T-cell (primary cell): ENCODE data around the gene FAM241A. TPM values are rescaled to one million over a fixed set of nuclear protein-coding genes. Genes with fewer than 3 reads are reported as not detected.
A peak's percentile ranks its signal among the peaks of the same experiment; 100 is the strongest.
"Not testable (repeated sequence)": the region's sequence is repeated elsewhere in the genome, so short reads cannot be mapped to it uniquely, and the experiment has no call there.

Experiments used
- ATAC-seq, 4 experiments: fragments of 200-7000 bp in 3 of 4; fragments of 150-1000 bp in 1 of 4; cut with Tn5 transposase; replicated peaks in 1 of 4; 1 replicate in 3 of 4; 2 replicates in 1 of 4; pipeline ENCODE4 v1.10.0; 2021; ENCODE audit warnings: moderate library complexity in 3 of 4, mild to moderate bottlenecking in 2 of 4, moderate number of reproducible peaks in 1 of 4
- CTCF ChIA-PET, 2 donors: fragments of 300-600 bp; sonication (Branson Sonifier 250); formaldehyde crosslinking; loops; one replicate each; lab custom pipeline; 2022; ENCODE audit warnings: antibody characterized with exemption in 2 of 2; lab: Charles Lee
- POLR2A ChIA-PET, 2 donors: fragments of 300-600 bp; sonication (Branson Sonifier 250); formaldehyde crosslinking; loops; one replicate each; lab custom pipeline; 2022; ENCODE audit warnings: antibody characterized with exemption in 2 of 2; lab: Charles Lee
- DNase-seq, 35 experiments: peaks; one replicate each; pipeline versions ENCODE4 v3.0.0 to v3.0.0-alpha.2; 2013 to 2023
- H3K27ac ChIP-seq: one replicate; pipeline ENCODE4 v1.5.1; 2013; ENCODE audit warnings: low read length
- H3K27me3 ChIP-seq, 2 experiments: replicated peaks in 1 of 2; 1 replicate in 1 of 2; 2 replicates in 1 of 2; pipeline versions ENCODE4 v1.6.1 to v1.7.0; 2013; ENCODE audit warnings: low read length in 1 of 2, mixed read lengths in 1 of 2; ENCODE audit not compliant: control insufficient read depth in 2 of 2, insufficient read depth in 2 of 2; ENCODE audit errors: extremely low read depth in 1 of 2
- H3K36me3 ChIP-seq, 2 donors: 1 replicate in 1 of 2; 2 replicates in 1 of 2; pipeline versions ENCODE4 v1.6.1 to v1.7.0; 2013; ENCODE audit warnings: low read length in 1 of 2; ENCODE audit not compliant: control insufficient read depth in 2 of 2, insufficient read depth in 1 of 2; ENCODE audit errors: extremely low read depth in 1 of 2
- H3K4me1 ChIP-seq, 2 experiments: 1 replicate in 1 of 2; 2 replicates in 1 of 2; pipeline versions ENCODE4 v1.6.1 to v1.7.0; 2013; ENCODE audit warnings: low read length in 2 of 2, mixed read lengths in 1 of 2; ENCODE audit not compliant: insufficient read depth in 2 of 2, control insufficient read depth in 1 of 2; ENCODE audit errors: extremely low read depth in 1 of 2
- H3K4me3 ChIP-seq, 2 donors: 1 replicate in 1 of 2; 2 replicates in 1 of 2; pipeline versions ENCODE4 v1.5.1 to v1.7.0; 2013; ENCODE audit warnings: mild to moderate bottlenecking in 2 of 2, low read length in 1 of 2, moderate library complexity in 1 of 2; ENCODE audit not compliant: control insufficient read depth in 1 of 2; ENCODE audit errors: extremely low read depth in 1 of 2
- H3K9me3 ChIP-seq: 2 replicates; pipeline ENCODE4 v1.7.0; 2013
- H3K27ac Mint-ChIP-seq, 2 donors: one replicate each; pipeline ENCODE4 v1.8.0; 2020 to 2021; ENCODE audit warnings: mild to moderate bottlenecking in 2 of 2, mixed read lengths in 2 of 2
- H3K27me3 Mint-ChIP-seq, 2 donors: one replicate each; pipeline ENCODE4 v1.8.0; 2021 to 2022; ENCODE audit warnings: mixed read lengths in 2 of 2
- H3K36me3 Mint-ChIP-seq: one replicate; pipeline ENCODE4 v1.8.0; 2021; ENCODE audit warnings: mixed read lengths
- H3K4me1 Mint-ChIP-seq, 3 donors: one replicate each; pipeline ENCODE4 v1.8.0; 2020 to 2022; ENCODE audit warnings: mixed read lengths in 3 of 3, mild to moderate bottlenecking in 1 of 3
- H3K4me3 Mint-ChIP-seq, 3 donors: one replicate each; pipeline ENCODE4 v1.8.0; 2020 to 2022; ENCODE audit warnings: mild to moderate bottlenecking in 3 of 3, mixed read lengths in 3 of 3, moderate library complexity in 3 of 3
- H3K9me3 Mint-ChIP-seq, 3 donors: one replicate each; pipeline ENCODE4 v1.8.0; 2020 to 2022; ENCODE audit warnings: mixed read lengths in 3 of 3
- WGBS: methylation state at CpG from one replicate; pipeline ENCODE4 v1.1.5; 2013; ENCODE audit warnings: missing lambda C conversion rate; ENCODE audit not compliant: insufficient coverage; 5-methylcytosine and 5-hydroxymethylcytosine counted together
- total RNA-seq, 35 experiments: library from RNA in 6 of 35; stranded (reverse) in 6 of 35; fragments of 120-200 nt in 1 of 35; gene quantifications; one replicate each; pipeline versions ENCODE4 v1.2.1 to v1.2.4 and lab custom pipeline; 2013 to 2026

Gene FAM241A
- total RNA-seq, 5 donors from 2014 or later (not counting 1 experiment from before 2014, with no cell fraction given) = 1.4 to 3.4 (median 2.0) TPM

- H3K4me1 ChIP-seq = peaks cover 7 to 35% of the 10 kb centered on the region in 2 experiments
- H3K9me3 Mint-ChIP-seq = no peaks in the 10 kb centered on the region
- H3K4me3 ChIP-seq = no peak overlapping the region
- H3K36me3 ChIP-seq = no peaks in the 10 kb centered on the region
- no CpG with 5 or more reads among the region's 1 CpG for WGBS
- ATAC-seq (no peak), DNase-seq (no peak)
- H3K4me1 Mint-ChIP-seq = peaks cover 48 to 56% (median 49%) of the 10 kb centered on the region in 3 donors
- no peaks in the 10 kb centered on the region for H3K27me3 Mint-ChIP-seq
- no peaks in the 10 kb centered on the region for H3K27me3 ChIP-seq
- CTCF ChIA-PET = no interaction called here
- POLR2A ChIA-PET = no interaction called here
- no peak overlapping the region for H3K4me3 Mint-ChIP-seq
- H3K9me3 ChIP-seq = no peaks in the 10 kb centered on the region
- no peak overlapping the region for H3K27ac Mint-ChIP-seq
- H3K36me3 Mint-ChIP-seq = peaks cover 10% of the 10 kb centered on the region
- H3K27ac ChIP-seq = no peak overlapping the region
Measured at GRCh38 chr4:112172180-112172579, 26.9 kb downstream of the FAM241A start.

- H3K27me3 ChIP-seq = no peaks in the 10 kb centered on the region
- ATAC-seq (no peak), DNase-seq (no peak)
- no peaks in the 10 kb centered on the region for H3K27me3 Mint-ChIP-seq
- H3K4me3 Mint-ChIP-seq = no peak overlapping the region
- no peak overlapping the region for H3K27ac Mint-ChIP-seq
- no peak overlapping the region for H3K27ac ChIP-seq
- H3K36me3 ChIP-seq = no peaks in the 10 kb centered on the region
- H3K36me3 Mint-ChIP-seq = peaks cover 15% of the 10 kb centered on the region
- no peaks in the 10 kb centered on the region for H3K9me3 Mint-ChIP-seq
- H3K9me3 ChIP-seq = no peaks in the 10 kb centered on the region
- H3K4me3 ChIP-seq = no peak overlapping the region
- POLR2A ChIA-PET = no interaction called here
- H3K4me1 Mint-ChIP-seq = peaks cover 42 to 53% (median 45%) of the 10 kb centered on the region in 3 donors
- peaks cover 4 to 27% of the 10 kb centered on the region in 2 experiments for H3K4me1 ChIP-seq
- CTCF ChIA-PET = interaction anchor here in 1 of 2 donors (1.1 kb wide), 1 partner anchor 35 kb away, joined by 3 read pairs; no protein-coding TSS in a partner anchor
- 95% methylated on average over 4 of the region's 8 CpGs for WGBS
Measured at GRCh38 chr4:112173593-112174558, 28.6 kb downstream of the FAM241A start.

GRCh38 chr4:112175840-112176239 is 30.6 kb downstream of the FAM241A start:
- no peaks in the 10 kb centered on the region for H3K36me3 ChIP-seq
- Mint-ChIP-seq H3K4me3 (no peak overlapping the region), H3K27me3 (no peaks in the 10 kb centered on the region), H3K27ac (no peak overlapping the region), H3K36me3 (peaks cover 15% of the 10 kb centered on the region), H3K4me1 (peaks cover 35 to 43% (median 35%) of the 10 kb centered on the region in 3 donors), H3K9me3 (no peaks in the 10 kb centered on the region)
- no peaks in the 10 kb centered on the region for H3K27me3 ChIP-seq
- CTCF ChIA-PET = interaction anchor here in 1 of 2 donors (0.6 kb wide), 1 partner anchor 213 kb away, joined by 7 read pairs; no protein-coding TSS in a partner anchor
- peaks cover 4 to 23% of the 10 kb centered on the region in 2 experiments for H3K4me1 ChIP-seq
- ATAC-seq (no peak), DNase-seq (no peak)
- POLR2A ChIA-PET = no interaction called here
- no peak overlapping the region for H3K4me3 ChIP-seq
- H3K9me3 ChIP-seq = no peaks in the 10 kb centered on the region
- H3K27ac ChIP-seq = no peak overlapping the region
- WGBS = no CpG with 5 or more reads among the region's 4 CpGs

GRCh38 chr4:112176596-112176995 is 31.3 kb downstream of the FAM241A start:
- H3K27ac ChIP-seq = no peak overlapping the region
- H3K27me3 Mint-ChIP-seq = no peaks in the 10 kb centered on the region
- no peaks in the 10 kb centered on the region for H3K9me3 ChIP-seq
- no CpG with 5 or more reads among the region's 2 CpGs for WGBS
- ATAC-seq = peak in 1 of 4 experiments; percentile 42
- CTCF ChIA-PET = interaction anchor here in 1 of 2 donors (1.0 kb wide), 1 partner anchor 38 kb away, joined by 3 read pairs; no protein-coding TSS in a partner anchor
- peaks cover 15% of the 10 kb centered on the region for H3K36me3 Mint-ChIP-seq
- DNase-seq = no peak
- peak overlapping the region in 1 of 2 donors; percentile 0 for H3K27ac Mint-ChIP-seq
- POLR2A ChIA-PET = no interaction called here
- peak overlapping the region in 1 of 3 donors; percentile 23 for H3K4me3 Mint-ChIP-seq
- H3K4me1 Mint-ChIP-seq = peaks cover 36 to 43% (median 36%) of the 10 kb centered on the region in 3 donors
- no peaks in the 10 kb centered on the region for H3K9me3 Mint-ChIP-seq
- H3K36me3 ChIP-seq = no peaks in the 10 kb centered on the region
- H3K27me3 ChIP-seq = no peaks in the 10 kb centered on the region
- H3K4me3 ChIP-seq = no peak overlapping the region
- H3K4me1 ChIP-seq = peaks cover 3 to 26% of the 10 kb centered on the region in 2 experiments

GRCh38 chr4:112178741-112179140 is 33.5 kb downstream of the FAM241A start:
- Mint-ChIP-seq H3K27ac (peak overlapping the region in 1 of 2 donors; percentile 41), H3K36me3 (peaks cover 12% of the 10 kb centered on the region), H3K4me1 (peaks cover 47 to 64% (median 50%) of the 10 kb centered on the region in 3 donors)
- DNase-seq, H3K9me3 Mint-ChIP-seq, H3K27me3 ChIP-seq, H3K27ac ChIP-seq, POLR2A ChIA-PET, H3K4me3 Mint-ChIP-seq, H3K36me3 ChIP-seq, ATAC-seq, H3K9me3 ChIP-seq, H3K27me3 Mint-ChIP-seq, H3K4me3 ChIP-seq, CTCF ChIA-PET: not testable (repeated sequence)
- no CpG with 5 or more reads among the region's 3 CpGs for WGBS
- H3K4me1 ChIP-seq = peaks cover 12 to 32% of the 10 kb centered on the region in 2 experiments

GRCh38 chr4:112181358-112182000 is 36.2 kb downstream of the FAM241A start:
- H3K36me3 ChIP-seq = no peaks in the 10 kb centered on the region
- H3K27ac Mint-ChIP-seq = no peak overlapping the region
- H3K36me3 Mint-ChIP-seq = peaks cover 5% of the 10 kb centered on the region
- ATAC-seq (no peak), DNase-seq (no peak)
- ChIA-PET CTCF (interaction anchor here in 1 of 2 donors (1.3 kb wide), 1 partner anchor 81 kb away, joined by 5 read pairs; no protein-coding TSS in a partner anchor), POLR2A (no interaction called here)
- H3K9me3 Mint-ChIP-seq = no peaks in the 10 kb centered on the region
- no peaks in the 10 kb centered on the region for H3K27me3 ChIP-seq
- 46% methylated on average over 2 of the region's 3 CpGs for WGBS
- H3K9me3 ChIP-seq = no peaks in the 10 kb centered on the region
- H3K27ac ChIP-seq = no peak overlapping the region
- H3K27me3 Mint-ChIP-seq = no peaks in the 10 kb centered on the region
- H3K4me3 Mint-ChIP-seq = peak overlapping the region in 1 of 3 donors; percentile 22
- H3K4me1 ChIP-seq = peaks cover 12 to 29% of the 10 kb centered on the region in 2 experiments
- no peak overlapping the region for H3K4me3 ChIP-seq
- peaks cover 39 to 53% (median 46%) of the 10 kb centered on the region in 3 donors for H3K4me1 Mint-ChIP-seq
